IPS-18c (cell line): ENCODE results near the gene PEX26.
"Not testable (repeated sequence)": the region's sequence is repeated elsewhere in the genome, so short reads cannot be mapped to it uniquely, and the experiment has no call there.

Source experiments
- H3K4me3 ChIP-seq: 2 replicates; pipeline ENCODE4 v1.7.0; 2013; ENCODE audit warnings: low read depth, mild to moderate bottlenecking, low read length, moderate library complexity; ENCODE audit not compliant: insufficient read depth
- H3K9me3 ChIP-seq: one replicate; pipeline ENCODE4 v1.6.1; 2013; ENCODE audit warnings: mild to moderate bottlenecking, low read length, moderate library complexity; ENCODE audit not compliant: control insufficient read depth, insufficient read depth

PEX26 gene

GRCh38 chr22:18121954-18122554 lies 44.3 kb downstream of the PEX26 start:
- Histone ChIP-seq H3K4me3 (no peak overlapping the region), H3K9me3 (peaks cover 2% of the 10 kb centered on the region)

- not testable (repeated sequence) for H3K9me3 ChIP-seq, H3K4me3 ChIP-seq
These were observed 45.8 kb downstream of the PEX26 start for GRCh38 chr22:18123476-18124025.

GRCh38 chr22:18126606-18127005 lies 48.8 kb downstream of the PEX26 start:
- Histone ChIP-seq H3K9me3 (no peaks in the 10 kb centered on the region), H3K4me3 (no peak overlapping the region)

- Histone ChIP-seq H3K4me3 (no peak overlapping the region), H3K9me3 (no peaks in the 10 kb centered on the region)
These were observed 52.2 kb downstream of the PEX26 start for GRCh38 chr22:18130018-18130417.

- Histone ChIP-seq H3K4me3 (no peak overlapping the region), H3K9me3 (no peaks in the 10 kb centered on the region)
These were observed 53.1 kb downstream of the PEX26 start for GRCh38 chr22:18130699-18131429.

GRCh38 chr22:18133452-18133851 lies 55.7 kb downstream of the PEX26 start:
- Histone ChIP-seq H3K9me3 (no peaks in the 10 kb centered on the region), H3K4me3 (no peak overlapping the region)

GRCh38 chr22:18136563-18137320 lies 59.0 kb downstream of the PEX26 start:
- H3K4me3 ChIP-seq, result no peak overlapping the region

GRCh38 chr22:18141004-18141403 lies 63.2 kb downstream of the PEX26 start:
- not testable (repeated sequence) for H3K9me3 ChIP-seq, H3K4me3 ChIP-seq

More at GRCh38 chr22:18136563-18137320, 59.0 kb downstream of the PEX26 start:
- H3K9me3 ChIP-seq, result no peaks in the 10 kb centered on the region

GRCh38 chr22:18144105-18144504 lies 66.3 kb downstream of the PEX26 start:
- Histone ChIP-seq H3K9me3 (no peaks in the 10 kb centered on the region), H3K4me3 (no peak overlapping the region)

GRCh38 chr22:18145676-18146388 lies 68.0 kb downstream of the PEX26 start:
- no peak overlapping the region for H3K4me3 ChIP-seq
- no peaks in the 10 kb centered on the region for H3K9me3 ChIP-seq

GRCh38 chr22:18146389-18146753 lies 68.6 kb downstream of the PEX26 start:
- Histone ChIP-seq H3K4me3 (no peak overlapping the region), H3K9me3 (no peaks in the 10 kb centered on the region)

GRCh38 chr22:18147791-18148190 lies 70.0 kb downstream of the PEX26 start:
- Histone ChIP-seq H3K4me3 (no peak overlapping the region), H3K9me3 (no peaks in the 10 kb centered on the region)

GRCh38 chr22:18148293-18148965 lies 70.6 kb downstream of the PEX26 start:
- Histone ChIP-seq H3K4me3 (no peak overlapping the region), H3K9me3 (no peaks in the 10 kb centered on the region)

- Histone ChIP-seq H3K9me3 (no peaks in the 10 kb centered on the region), H3K4me3 (no peak overlapping the region)
These were observed 74.7 kb downstream of the PEX26 start for GRCh38 chr22:18152519-18152918.

- no peak overlapping the region for H3K4me3 ChIP-seq
- H3K9me3 ChIP-seq, result no peaks in the 10 kb centered on the region
These were observed 77.1 kb downstream of the PEX26 start for GRCh38 chr22:18154821-18155390.
